ENCODE measurements around the gene ZC3H7B. TPM values are rescaled to one million over a fixed set of nuclear protein-coding genes. Genes with fewer than 3 reads are reported as not detected.

The ZC3H7B gene
- total RNA-seq, 1 donor = 53.6 TPM

GRCh38 chr22:41327124-41327523 is 25.8 kb downstream of the ZC3H7B start:
- peak; percentile 50 for DNase-seq (ENCODE audit: insufficient read length, low spot score, missing footprints)
- H3K4me2 ChIP-seq (ENCODE audit: insufficient read depth, low read length) = no peak overlapping the region
- no peak overlapping the region for H3K4me3 ChIP-seq (ENCODE audit: insufficient read depth, low read length)
- no peak overlapping the region for H2AFZ ChIP-seq (ENCODE audit: low read length)
- H3K9me3 ChIP-seq (ENCODE audit: low read depth, low read length) = no peaks in the 10 kb centered on the region
- H3K79me2 ChIP-seq (ENCODE audit: insufficient read depth, low read length) = peaks cover 19% of the 10 kb centered on the region
- TF ChIP-seq CTCF (IDR thresholded peaks at IDR 0.05; ENCODE audit: extremely low read depth, low read depth, low read length) = no peak
- H3K27me3 ChIP-seq (ENCODE audit: insufficient read depth, low read length) = no peaks in the 10 kb centered on the region
- peaks cover 13% of the 10 kb centered on the region for H4K20me1 ChIP-seq (ENCODE audit: insufficient read depth, low read length)
- H3K4me1 ChIP-seq (ENCODE audit: insufficient read depth, low read length) = no peaks in the 10 kb centered on the region
- no peak overlapping the region for H3K27ac ChIP-seq (ENCODE audit: low read depth, low read length)
- peaks cover 62% of the 10 kb centered on the region for H3K36me3 ChIP-seq (ENCODE audit: insufficient read depth, low read length)

GRCh38 chr22:41330169-41330568 is 28.8 kb downstream of the ZC3H7B start:
- H3K79me2 ChIP-seq (ENCODE audit: insufficient read depth, low read length) = no peaks in the 10 kb centered on the region
- H3K36me3 ChIP-seq (ENCODE audit: insufficient read depth, low read length) = peaks cover 70% of the 10 kb centered on the region
- no peaks in the 10 kb centered on the region for H4K20me1 ChIP-seq (ENCODE audit: insufficient read depth, low read length)
- H3K4me2 ChIP-seq (ENCODE audit: insufficient read depth, low read length) = no peak overlapping the region
- no peak overlapping the region for H3K4me3 ChIP-seq (ENCODE audit: insufficient read depth, low read length)
- no peaks in the 10 kb centered on the region for H3K4me1 ChIP-seq (ENCODE audit: insufficient read depth, low read length)
- H3K27ac ChIP-seq (ENCODE audit: low read depth, low read length) = no peak overlapping the region
- no peak overlapping the region for H2AFZ ChIP-seq (ENCODE audit: low read length)
- no peaks in the 10 kb centered on the region for H3K9me3 ChIP-seq (ENCODE audit: low read depth, low read length)
- TF ChIP-seq CTCF (IDR thresholded peaks at IDR 0.05; ENCODE audit: extremely low read depth, low read depth, low read length) = no peak
- no peaks in the 10 kb centered on the region for H3K27me3 ChIP-seq (ENCODE audit: insufficient read depth, low read length)
- DNase-seq (ENCODE audit: insufficient read length, low spot score, missing footprints) = peak; percentile 18

- no peak for TF ChIP-seq CTCF (IDR thresholded peaks at IDR 0.05; ENCODE audit: extremely low read depth, low read depth, low read length)
- no peaks in the 10 kb centered on the region for H3K79me2 ChIP-seq (ENCODE audit: insufficient read depth, low read length)
- peaks cover 72% of the 10 kb centered on the region for H3K36me3 ChIP-seq (ENCODE audit: insufficient read depth, low read length)
Measured at GRCh38 chr22:41332217-41332939, 31.1 kb downstream of the ZC3H7B start.

GRCh38 chr22:41333806-41334205 is 32.5 kb downstream of the ZC3H7B start:
- Histone ChIP-seq H3K4me1 (ENCODE audit: insufficient read depth, low read length) (no peaks in the 10 kb centered on the region), H3K9me3 (ENCODE audit: low read depth, low read length) (no peaks in the 10 kb centered on the region), H3K27me3 (ENCODE audit: insufficient read depth, low read length) (no peaks in the 10 kb centered on the region), H3K36me3 (ENCODE audit: insufficient read depth, low read length) (peaks cover 65% of the 10 kb centered on the region), H3K27ac (ENCODE audit: low read depth, low read length) (no peak overlapping the region), H3K79me2 (ENCODE audit: insufficient read depth, low read length) (no peaks in the 10 kb centered on the region), H2AFZ (ENCODE audit: low read length) (no peak overlapping the region), H4K20me1 (ENCODE audit: insufficient read depth, low read length) (no peaks in the 10 kb centered on the region), H3K4me2 (ENCODE audit: insufficient read depth, low read length) (no peak overlapping the region), H3K4me3 (ENCODE audit: insufficient read depth, low read length) (no peak overlapping the region)
- TF ChIP-seq CTCF (IDR thresholded peaks at IDR 0.05; ENCODE audit: extremely low read depth, low read depth, low read length) = no peak
- peak; percentile 41 for DNase-seq (ENCODE audit: insufficient read length, low spot score, missing footprints)

More at GRCh38 chr22:41332217-41332939, 31.1 kb downstream of the ZC3H7B start:
- H3K9me3 ChIP-seq (ENCODE audit: low read depth, low read length) = no peaks in the 10 kb centered on the region
- peak; percentile 69 for DNase-seq (ENCODE audit: insufficient read length, low spot score, missing footprints)
- H3K4me1 ChIP-seq (ENCODE audit: insufficient read depth, low read length) = no peaks in the 10 kb centered on the region
- H3K27me3 ChIP-seq (ENCODE audit: insufficient read depth, low read length) = no peaks in the 10 kb centered on the region
- no peak overlapping the region for H2AFZ ChIP-seq (ENCODE audit: low read length)
- no peak overlapping the region for H3K4me3 ChIP-seq (ENCODE audit: insufficient read depth, low read length)
- H3K4me2 ChIP-seq (ENCODE audit: insufficient read depth, low read length) = no peak overlapping the region
- no peak overlapping the region for H3K27ac ChIP-seq (ENCODE audit: low read depth, low read length)
- no peaks in the 10 kb centered on the region for H4K20me1 ChIP-seq (ENCODE audit: insufficient read depth, low read length)
